ENCODE results near the gene NSF.

- no peak for TF ChIP-seq CTCF (IDR thresholded peaks at IDR 0.05)
- no peak for TF ChIP-seq BHLHE40 (IDR thresholded peaks at IDR 0.05; ENCODE audit: low read depth, low read length)
- TF ChIP-seq POLR2A (IDR thresholded peaks at IDR 0.05; ENCODE audit: low read length), result no peak
- no peak for TF ChIP-seq EP300 (IDR thresholded peaks at IDR 0.05)
Measured at GRCh38 chr17:46785696-46786095, 195.2 kb downstream of the NSF start.
